Neural progenitor cell (in vitro differentiated cells): ENCODE data around the gene WAC.

Experiments used
- CTCF ChIP-seq: fragments of 200-600 bp; sonication (generic); IDR thresholded peaks from 2 replicates; pipeline ENCODE4 v1.5.1; 2017; ENCODE audit warnings: antibody characterized with exemption, mild to moderate bottlenecking
- EZH2 ChIP-seq: fragments of 200-600 bp; sonication (generic); IDR thresholded peaks from 2 replicates; pipeline ENCODE4 v1.6.1; 2017; ENCODE audit warnings: antibody characterized with exemption, mild to moderate bottlenecking, moderate library complexity

- TF ChIP-seq CTCF, result no peak
- no peak for TF ChIP-seq EZH2
Observed at GRCh38 chr10:28637346-28637745, 104.4 kb downstream of the WAC start.
